AG09309 (cell line): ENCODE measurements around the gene DDX31.

ENCODE experiments used
- DNase-seq: peaks from one replicate; pipeline ENCODE4 v3.0.0-alpha.2; 2010; ENCODE audit warnings: low read depth
- H3K4me3 ChIP-seq: 2 replicates; pipeline ENCODE4 v1.5.1; 2011; ENCODE audit warnings: mild to moderate bottlenecking, low read depth, low read length, moderate library complexity; ENCODE audit not compliant: control insufficient read depth
- CTCF ChIP-seq: IDR thresholded peaks from 2 replicates; pipeline ENCODE4 v1.5.1; 2011; ENCODE audit warnings: mild to moderate bottlenecking, low read depth, low read length, inconsistent platforms; ENCODE audit not compliant: insufficient read depth, control insufficient read depth; ENCODE audit errors: missing control alignments

The DDX31 gene

GRCh38 chr9:132543960-132544359, 125.8 kb downstream of the DDX31 start:
- no peak overlapping the region for H3K4me3 ChIP-seq
- DNase-seq: no peak
- no peak for TF ChIP-seq CTCF

- no peak for TF ChIP-seq CTCF
- H3K4me3 ChIP-seq: no peak overlapping the region
- no peak for DNase-seq
Observed at GRCh38 chr9:132543251-132543650, 126.5 kb downstream of the DDX31 start.
